GM19193 (cell line): ENCODE results near the gene AP1M2.

Experiments
- POLR2A ChIP-seq: IDR thresholded peaks from 4 replicates; pipeline ENCODE4 v1.6.1; 2011; ENCODE audit not compliant: insufficient read depth, insufficient read length; ENCODE audit errors: extremely low read depth

Gene AP1M2

GRCh38 chr19:10577951-10578350 is 9.2 kb downstream of the AP1M2 start:
- no peak for TF ChIP-seq POLR2A

GRCh38 chr19:10575011-10575716 is 11.9 kb downstream of the AP1M2 start:
- no peak for TF ChIP-seq POLR2A

- no peak for TF ChIP-seq POLR2A
Measured at GRCh38 chr19:10574462-10574861, 12.7 kb downstream of the AP1M2 start.

GRCh38 chr19:10568826-10569651 is 18.1 kb downstream of the AP1M2 start, which contains the start of gene CDKN2D:
Gene CDKN2D (minus strand): TSS chr19:10568979. CDS start chr19:10568653, 326 bp downstream.
- peak; percentile 62 for TF ChIP-seq POLR2A

- no peak for TF ChIP-seq POLR2A
Measured at GRCh38 chr19:10568062-10568825, 18.9 kb downstream of the AP1M2 start.

GRCh38 chr19:10567656-10568055 is 19.5 kb downstream of the AP1M2 start:
- TF ChIP-seq POLR2A: no peak

- peak; percentile 46 for TF ChIP-seq POLR2A
Measured at GRCh38 chr19:10566658-10567410, 20.3 kb downstream of the AP1M2 start.

GRCh38 chr19:10566408-10566657 is 20.8 kb downstream of the AP1M2 start:
- TF ChIP-seq POLR2A: no peak

- TF ChIP-seq POLR2A: peak; percentile 75
Measured at GRCh38 chr19:10565567-10566407, 21.3 kb downstream of the AP1M2 start, which contains the start of gene KRI1. Gene KRI1 (minus strand): TSS chr19:10566010. CDS start chr19:10565999, 11 bp downstream.

GRCh38 chr19:10565028-10565566 is 22.0 kb downstream of the AP1M2 start:
- no peak for TF ChIP-seq POLR2A

- no peak for TF ChIP-seq POLR2A
Measured at GRCh38 chr19:10562609-10563008, 24.5 kb downstream of the AP1M2 start.

- TF ChIP-seq POLR2A: no peak
Measured at GRCh38 chr19:10560154-10560553, 27.0 kb downstream of the AP1M2 start.

GRCh38 chr19:10557603-10558197 is 29.4 kb downstream of the AP1M2 start:
- TF ChIP-seq POLR2A: no peak

GRCh38 chr19:10555610-10555973 is 31.5 kb downstream of the AP1M2 start:
- no peak for TF ChIP-seq POLR2A
